Stimulated activated CD4-positive, alpha-beta T cell treated with anti-CD3 and anti-CD28 coated beads, TNF-alpha, amount 100 ng/mL, for 1 hour (primary cell): ENCODE data around the gene TMEM39B.
A peak's percentile ranks its signal among the peaks of the same experiment; 100 is the strongest.
"Not testable (repeated sequence)": the region's sequence is repeated elsewhere in the genome, so short reads cannot be mapped to it uniquely, and the experiment has no call there.

Source experiments
- DNase-seq, 3 donors: peaks; one replicate each; pipeline ENCODE4 v3.0.0-alpha.2; 2020; ENCODE audit warnings: low read depth in 3 of 3, low spot score in 1 of 3

The TMEM39B gene

GRCh38 chr1:32068957-32069588 lies 3.7 kb upstream of the TMEM39B start:
- no peak for DNase-seq

GRCh38 chr1:32071758-32072621 lies 749 bp upstream of the TMEM39B start:
- no peak for DNase-seq

- no peak for DNase-seq
Observed at GRCh38 chr1:32073299-32074229, 825 bp downstream of the TMEM39B start.

GRCh38 chr1:32074841-32075240 lies 2.1 kb downstream of the TMEM39B start:
- no peak for DNase-seq

- DNase-seq, result no peak
Observed at GRCh38 chr1:32077451-32077850, 4.7 kb downstream of the TMEM39B start.

GRCh38 chr1:32082022-32082421 lies 9.3 kb downstream of the TMEM39B start:
- no peak for DNase-seq

GRCh38 chr1:32086381-32086780 lies 13.6 kb downstream of the TMEM39B start:
- not testable (repeated sequence) for DNase-seq

- DNase-seq, result no peak
Observed at GRCh38 chr1:32091176-32091575, 18.4 kb downstream of the TMEM39B start.

GRCh38 chr1:32091591-32091990 lies 18.9 kb downstream of the TMEM39B start:
- no peak for DNase-seq

- no peak for DNase-seq
Observed at GRCh38 chr1:32094746-32095521, 22.2 kb downstream of the TMEM39B start.

GRCh38 chr1:32099426-32099825 lies 26.7 kb downstream of the TMEM39B start:
- no peak for DNase-seq

GRCh38 chr1:32100359-32100758 lies 27.6 kb downstream of the TMEM39B start:
- DNase-seq, result no peak

- no peak for DNase-seq
Observed at GRCh38 chr1:32100807-32101708, 28.3 kb downstream of the TMEM39B start.

- DNase-seq, result no peak
Observed at GRCh38 chr1:32104127-32104526, 31.4 kb downstream of the TMEM39B start.

GRCh38 chr1:32105338-32105737 lies 32.6 kb downstream of the TMEM39B start:
- DNase-seq, result no peak

GRCh38 chr1:32106663-32107275 lies 34.0 kb downstream of the TMEM39B start:
- no peak for DNase-seq

- DNase-seq, result peak; percentile 71 to 76 (median 72)
Observed at GRCh38 chr1:32107742-32108661, 35.3 kb downstream of the TMEM39B start, which contains the start of gene KPNA6. Gene KPNA6, plus strand, starts transcription at chr1:32108056. Its CDS starts 75 bp downstream, at chr1:32108131.

GRCh38 chr1:32111040-32111623 lies 38.4 kb downstream of the TMEM39B start:
- DNase-seq, result no peak
